ENCODE measurements around the gene FOXL2.

GRCh38 chr3:138923531-138923994, 23.4 kb downstream of the FOXL2 start:
- TF ChIP-seq BCLAF1 (IDR thresholded peaks at IDR 0.05; ENCODE audit: borderline replicate concordance in 1 of 2, control insufficient read depth in 1 of 2, low read depth in 2 of 2, low read length in 1 of 2), result no peak
- TF ChIP-seq EP300 (IDR thresholded peaks at IDR 0.05; ENCODE audit: low read length), result no peak
- no peak for TF ChIP-seq ZMIZ1 (IDR thresholded peaks at IDR 0.05; ENCODE audit: low read depth in 2 of 2, low read length in 2 of 2)
- TF ChIP-seq SRF (CRISPR knock-in tag; IDR thresholded peaks at IDR 0.05), result no peak
